Vagina (tissue), 2 donors: ENCODE data around the gene ZC4H2. TPM values are rescaled to one million over a fixed set of nuclear protein-coding genes. Genes with fewer than 3 reads are reported as not detected.

ENCODE experiments used
- DNase-seq, 2 donors: peaks; one replicate each; pipeline ENCODE4 v3.0.0-alpha.2; 2017; ENCODE audit errors: extremely low spot score in 2 of 2
- H3K27ac ChIP-seq: fragments of 200-600 bp; sonication (generic); one replicate; pipeline ENCODE4 v1.5.1; 2019
- H3K27me3 ChIP-seq: fragments of 200-600 bp; sonication (generic); one replicate; pipeline ENCODE4 v1.5.1; 2019
- H3K36me3 ChIP-seq, 2 donors: fragments of 200-600 bp; sonication (generic); one replicate each; pipeline ENCODE4 v1.5.1; 2017 to 2019
- H3K4me1 ChIP-seq: fragments of 200-600 bp; sonication (generic); one replicate; pipeline ENCODE4 v1.5.1; 2019
- H3K4me3 ChIP-seq, 2 donors: fragments of 200-600 bp; sonication (generic); 1 replicate in 1 of 2; 2 replicates in 1 of 2; pipeline ENCODE4 v1.5.1; 2016 to 2019
- H3K9me3 ChIP-seq: fragments of 200-600 bp; sonication (generic); one replicate; pipeline ENCODE4 v1.5.1; 2019
- POLR2A ChIP-seq, 2 donors: fragments of 450-650 bp; IDR thresholded peaks; one replicate each; pipeline ENCODE4 v1.6.1; 2017; ENCODE audit warnings: antibody characterized with exemption in 2 of 2, mild to moderate bottlenecking in 2 of 2, moderate library complexity in 2 of 2
- POLR2AphosphoS5 ChIP-seq, 2 donors: sonication (generic); formaldehyde crosslinking; IDR thresholded peaks; one replicate each; pipeline ENCODE4 v1.9.0; 2017; ENCODE audit warnings: antibody characterized with exemption in 2 of 2, mild to moderate bottlenecking in 2 of 2, low read depth in 1 of 2; ENCODE audit not compliant: insufficient read depth in 1 of 2
- intact Hi-C: fragments of 100-400 bp; cut with DNase I; formaldehyde crosslinking; loops from one replicate; pipeline ENCODE4 v1.15.1; 2023
- total RNA-seq: library from RNA; depleted of rRNA; stranded (reverse); fragments of >200 nt; gene quantifications from one replicate; pipeline ENCODE4 v1.2.3, GENCODE V29; 2016
- TF ChIP-seq, protein P1 (sequence below), 3 experiments: fragments of 450-650 bp in 2 of 3; fragments of 200-600 bp in 1 of 3; sonication (generic) in 1 of 3; IDR thresholded peaks; one replicate each; pipeline ENCODE4 v1.5.1; 2017 to 2019; ENCODE audit warnings: antibody characterized with exemption in 3 of 3, mild to moderate bottlenecking in 2 of 3, moderate library complexity in 2 of 3

Gene ZC4H2
- total RNA-seq, 1 donor from 2014 or later, result 10.3 TPM

DNA sequence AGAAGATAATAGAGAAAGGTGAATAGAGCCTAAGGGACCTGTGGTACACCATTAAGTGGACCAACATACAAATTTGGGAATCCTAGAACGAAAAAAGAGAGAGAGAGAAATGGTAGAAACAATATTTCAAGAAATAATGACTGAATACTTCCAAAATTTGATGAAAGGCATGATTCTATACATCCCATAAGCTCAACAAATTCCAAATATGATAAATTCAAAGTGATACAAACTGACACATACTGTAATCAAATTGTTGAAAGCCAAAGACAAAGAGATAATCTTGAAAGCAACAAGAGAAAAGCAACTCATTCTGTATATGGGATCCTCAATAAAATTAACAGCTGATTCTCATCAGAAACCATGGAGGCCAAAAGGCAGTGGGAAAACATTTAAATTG lies 20.6 kb upstream of the ZC4H2 start:
- DNase-seq, result no peak
- Histone ChIP-seq H3K27ac (no peak overlapping the region), H3K4me3 (no peak overlapping the region), H3K27me3 (no peaks in the 10 kb centered on the region), H3K9me3 (no peaks in the 10 kb centered on the region), H3K36me3 (no peaks in the 10 kb centered on the region), H3K4me1 (no peaks in the 10 kb centered on the region)
- intact Hi-C loops, result no loop called here
- TF ChIP-seq, protein P1, sequence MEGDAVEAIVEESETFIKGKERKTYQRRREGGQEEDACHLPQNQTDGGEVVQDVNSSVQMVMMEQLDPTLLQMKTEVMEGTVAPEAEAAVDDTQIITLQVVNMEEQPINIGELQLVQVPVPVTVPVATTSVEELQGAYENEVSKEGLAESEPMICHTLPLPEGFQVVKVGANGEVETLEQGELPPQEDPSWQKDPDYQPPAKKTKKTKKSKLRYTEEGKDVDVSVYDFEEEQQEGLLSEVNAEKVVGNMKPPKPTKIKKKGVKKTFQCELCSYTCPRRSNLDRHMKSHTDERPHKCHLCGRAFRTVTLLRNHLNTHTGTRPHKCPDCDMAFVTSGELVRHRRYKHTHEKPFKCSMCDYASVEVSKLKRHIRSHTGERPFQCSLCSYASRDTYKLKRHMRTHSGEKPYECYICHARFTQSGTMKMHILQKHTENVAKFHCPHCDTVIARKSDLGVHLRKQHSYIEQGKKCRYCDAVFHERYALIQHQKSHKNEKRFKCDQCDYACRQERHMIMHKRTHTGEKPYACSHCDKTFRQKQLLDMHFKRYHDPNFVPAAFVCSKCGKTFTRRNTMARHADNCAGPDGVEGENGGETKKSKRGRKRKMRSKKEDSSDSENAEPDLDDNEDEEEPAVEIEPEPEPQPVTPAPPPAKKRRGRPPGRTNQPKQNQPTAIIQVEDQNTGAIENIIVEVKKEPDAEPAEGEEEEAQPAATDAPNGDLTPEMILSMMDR (IDR thresholded peaks at IDR 0.05), result no peak
- TF ChIP-seq POLR2AphosphoS5 (IDR thresholded peaks at IDR 0.05; ENCODE audit: insufficient read depth in 1 of 2, low read depth in 1 of 2), result no peak
- no peak for TF ChIP-seq POLR2A (IDR thresholded peaks at IDR 0.05)

DNA sequence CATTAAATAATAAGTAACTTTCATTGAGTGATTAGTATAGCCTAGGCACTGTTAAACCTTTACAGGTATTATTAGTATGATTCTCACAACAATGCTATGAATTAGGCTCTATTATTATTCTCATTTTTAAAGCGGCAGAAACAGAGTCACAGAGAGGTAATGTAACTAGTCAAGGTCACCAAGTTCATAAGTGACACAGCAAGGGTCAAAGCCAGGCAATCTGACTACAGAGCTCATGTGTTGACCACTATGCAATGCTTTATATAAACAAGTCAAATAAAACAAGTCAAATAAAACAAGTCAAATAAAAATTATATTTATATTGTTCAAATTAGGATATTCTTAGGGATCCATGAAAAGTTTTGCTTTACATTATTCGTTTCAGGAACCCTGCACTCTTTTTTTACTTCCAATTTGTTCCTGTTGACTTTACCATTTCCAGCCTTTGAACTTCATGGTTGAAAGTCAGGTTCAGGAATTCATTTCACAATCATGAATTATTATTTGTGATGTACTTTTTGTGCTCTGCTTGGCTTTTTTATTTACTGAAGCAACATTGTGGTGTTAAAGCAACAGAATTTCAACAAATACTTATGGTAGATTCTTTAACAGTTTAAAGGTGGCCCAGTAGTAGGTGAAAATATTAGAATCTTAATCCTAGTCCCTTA lies 18.0 kb upstream of the ZC4H2 start:
- TF ChIP-seq POLR2AphosphoS5 (IDR thresholded peaks at IDR 0.05; ENCODE audit: insufficient read depth in 1 of 2, low read depth in 1 of 2), result no peak
- TF ChIP-seq POLR2A (IDR thresholded peaks at IDR 0.05), result no peak
- TF ChIP-seq, protein P1 (IDR thresholded peaks at IDR 0.05), result no peak
- Histone ChIP-seq H3K36me3 (no peaks in the 10 kb centered on the region), H3K27me3 (no peaks in the 10 kb centered on the region), H3K4me3 (no peak overlapping the region), H3K27ac (no peak overlapping the region), H3K4me1 (no peaks in the 10 kb centered on the region), H3K9me3 (no peaks in the 10 kb centered on the region)
- no peak for DNase-seq
- intact Hi-C loops, result no loop called here

DNA sequence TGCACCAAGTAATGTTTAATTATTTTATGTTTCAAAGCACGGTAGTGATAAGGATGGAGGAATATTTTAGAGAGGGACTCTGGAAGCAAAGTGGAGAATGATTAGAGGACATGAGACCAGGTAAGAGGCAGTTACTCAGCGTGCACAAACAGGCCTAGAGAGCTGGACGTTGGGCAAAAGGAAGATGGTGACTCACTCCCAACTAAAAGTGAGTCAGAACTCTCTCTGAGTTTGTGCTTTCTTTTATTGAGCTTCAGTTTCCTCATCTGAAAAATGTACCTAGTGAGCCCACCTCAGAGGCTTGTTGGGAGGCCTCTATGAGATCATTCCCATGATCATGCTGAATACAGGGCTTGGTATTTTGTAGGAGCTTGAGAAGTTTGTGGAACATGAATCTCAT lies 1.6 kb upstream of the ZC4H2 start:
- no peak overlapping the region for H3K27ac ChIP-seq
- DNase-seq, result no peak
- no peaks in the 10 kb centered on the region for H3K36me3 ChIP-seq
- H3K4me3 ChIP-seq, result no peak overlapping the region
- intact Hi-C loops, result no loop called here
- H3K4me1 ChIP-seq, result no peaks in the 10 kb centered on the region
- no peaks in the 10 kb centered on the region for H3K27me3 ChIP-seq
- H3K9me3 ChIP-seq, result no peaks in the 10 kb centered on the region
- TF ChIP-seq, protein P1 (IDR thresholded peaks at IDR 0.05), result no peak
- TF ChIP-seq POLR2AphosphoS5 (IDR thresholded peaks at IDR 0.05; ENCODE audit: insufficient read depth in 1 of 2, low read depth in 1 of 2) (no peak), POLR2A (IDR thresholded peaks at IDR 0.05) (no peak)

DNA sequence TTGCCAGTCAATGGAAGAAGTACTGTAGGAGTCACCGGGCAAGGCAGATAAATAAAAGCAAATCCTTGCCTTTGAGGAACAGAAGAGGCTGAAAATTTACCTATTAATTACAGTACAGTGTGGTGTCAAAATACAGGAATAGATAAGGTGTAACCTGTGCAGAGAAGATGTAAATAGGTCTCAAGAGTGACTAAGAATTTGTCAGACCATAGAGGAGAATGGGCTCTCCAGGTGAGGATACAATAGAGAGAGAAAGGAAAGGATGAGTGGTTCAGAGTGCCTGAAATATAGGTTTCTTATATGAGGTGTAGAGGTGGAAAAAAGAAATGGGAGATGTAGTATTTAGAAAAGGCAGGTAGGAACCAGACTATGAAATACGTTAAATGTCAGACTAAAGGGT lies 801 bp upstream of the ZC4H2 start:
- Histone ChIP-seq H3K27me3 (no peaks in the 10 kb centered on the region), H3K4me1 (no peaks in the 10 kb centered on the region), H3K4me3 (peak overlapping the region in 1 of 2 donors; percentile 49), H3K36me3 (no peaks in the 10 kb centered on the region), H3K27ac (no peak overlapping the region), H3K9me3 (no peaks in the 10 kb centered on the region)
- intact Hi-C loops, result no loop called here
- TF ChIP-seq POLR2AphosphoS5 (IDR thresholded peaks at IDR 0.05; ENCODE audit: insufficient read depth in 1 of 2, low read depth in 1 of 2) (no peak), POLR2A (IDR thresholded peaks at IDR 0.05) (no peak)
- TF ChIP-seq, protein P1 (IDR thresholded peaks at IDR 0.05), result no peak
- no peak for DNase-seq

DNA sequence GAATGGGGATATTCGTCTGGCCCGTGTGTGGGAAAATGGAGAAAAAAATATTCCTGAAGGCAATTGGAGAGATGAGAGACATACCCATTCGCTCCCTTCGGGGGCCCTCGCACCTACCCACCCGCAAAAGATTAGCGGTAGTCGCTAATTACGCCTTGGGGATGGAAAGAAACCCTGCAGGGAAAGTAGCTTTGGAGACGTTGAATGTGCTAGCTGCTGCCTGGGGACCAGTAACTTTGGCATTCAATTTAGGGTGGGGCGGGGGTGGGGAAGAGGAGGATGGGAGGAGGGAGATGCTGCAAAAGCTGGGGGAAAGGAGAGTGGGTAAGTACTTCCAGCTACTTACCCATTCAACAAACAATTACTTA lies 407 bp upstream of the ZC4H2 start:
- intact Hi-C loops, result no loop called here

More for the DNA sequence above, 407 bp upstream of the ZC4H2 start:
- Histone ChIP-seq H3K4me1 (no peaks in the 10 kb centered on the region), H3K27me3 (no peaks in the 10 kb centered on the region), H3K4me3 (peak overlapping the region; percentile 48 to 49), H3K36me3 (no peaks in the 10 kb centered on the region), H3K9me3 (no peaks in the 10 kb centered on the region), H3K27ac (no peak overlapping the region)
- DNase-seq, result no peak
- TF ChIP-seq, protein P1 (IDR thresholded peaks at IDR 0.05), result no peak
- no peak for TF ChIP-seq POLR2AphosphoS5 (IDR thresholded peaks at IDR 0.05; ENCODE audit: insufficient read depth in 1 of 2, low read depth in 1 of 2)
- TF ChIP-seq POLR2A (IDR thresholded peaks at IDR 0.05), result no peak
